PC-3 (cell line): Measurements from ENCODE around the gene MRAP. TPM values are rescaled to one million over a fixed set of nuclear protein-coding genes. Genes with fewer than 3 reads are reported as not detected.

Source experiments
- ATAC-seq: fragments of 200-7000 bp; cut with Tn5 transposase; 2 replicates; pipeline ENCODE4 v1.9.1; 2020; ENCODE audit warnings: mild to moderate bottlenecking, moderate library complexity
- BruUV-seq: library from RNA; stranded (reverse); fragments of 400-500 nt; replicated peaks from 2 replicates; lab custom pipeline; 2021; lab: Mats Ljungman, UMichigan
- CTCF ChIA-PET: fragments of 300-600 bp; sonication (Branson Sonifier 250); formaldehyde crosslinking; loops from one replicate; lab custom pipeline; 2022; ENCODE audit warnings: antibody characterized with exemption; lab: Charles Lee
- POLR2A ChIA-PET: fragments of 300-600 bp; sonication (Branson Sonifier 250); formaldehyde crosslinking; loops from one replicate; lab custom pipeline; 2022; ENCODE audit warnings: antibody characterized with exemption; ENCODE audit not compliant: unreplicated experiment; lab: Charles Lee
- DNase-seq: peaks from one replicate; pipeline ENCODE4 v3.0.0-alpha.2; 2015
- H2AFZ ChIP-seq: fragments of 300-600 bp; sonication (generic); 2 replicates; pipeline ENCODE4 v1.6.0; 2016; ENCODE audit warnings: antibody characterized with exemption, low read length
- H3F3A ChIP-seq: fragments of 300-600 bp; sonication (generic); one replicate; pipeline ENCODE4 v1.6.0; 2017; ENCODE audit warnings: antibody characterized with exemption, low read length, control low read depth, mild to moderate bottlenecking; ENCODE audit not compliant: unreplicated experiment
- H3K27ac ChIP-seq: fragments of 300-600 bp; sonication (generic); 2 replicates; pipeline ENCODE4 v1.5.1; 2016; ENCODE audit warnings: mild to moderate bottlenecking, low read length
- H3K27me3 ChIP-seq: fragments of 300-600 bp; sonication (generic); 2 replicates; pipeline ENCODE4 v1.6.1; 2016; ENCODE audit warnings: low read length, mixed read lengths
- H3K36me3 ChIP-seq: fragments of 300-600 bp; sonication (generic); 2 replicates; pipeline ENCODE4 v1.6.1; 2016; ENCODE audit warnings: low read depth, mixed run types, low read length, mixed read lengths
- H3K4me1 ChIP-seq: fragments of 300-600 bp; sonication (generic); 2 replicates; pipeline ENCODE4 v1.5.1; 2016; ENCODE audit warnings: low read length; ENCODE audit not compliant: insufficient read depth
- H3K4me2 ChIP-seq: fragments of 300-600 bp; sonication (generic); 2 replicates; pipeline ENCODE4 v1.6.0; 2016; ENCODE audit warnings: low read length
- H3K4me3 ChIP-seq: fragments of 300-600 bp; sonication (generic); 2 replicates; pipeline ENCODE4 v1.5.1; 2016; ENCODE audit warnings: mild to moderate bottlenecking, low read length, mixed read lengths
- H3K79me2 ChIP-seq: fragments of 300-600 bp; sonication (generic); 2 replicates; pipeline ENCODE4 v1.6.1; 2017; ENCODE audit warnings: low read length, mixed read lengths
- H3K9ac ChIP-seq: fragments of 300-600 bp; sonication (generic); 2 replicates; pipeline ENCODE4 v1.6.0; 2016; ENCODE audit warnings: mild to moderate bottlenecking, low read length
- H3K9me2 ChIP-seq: fragments of 300-600 bp; sonication (generic); replicated peaks from 2 replicates; pipeline ENCODE4 v1.6.1; 2016; ENCODE audit warnings: mixed run types, low read length, mixed read lengths
- H3K9me3 ChIP-seq: fragments of 300-600 bp; sonication (generic); 2 replicates; pipeline ENCODE4 v1.6.1; 2016; ENCODE audit warnings: low read length, mixed read lengths
- H4K20me1 ChIP-seq: fragments of 300-600 bp; sonication (generic); 2 replicates; pipeline ENCODE4 v1.6.1; 2016; ENCODE audit warnings: low read length, mixed read lengths
- CTCF ChIP-seq: fragments of 300-600 bp; sonication (generic); conservative IDR thresholded peaks from 2 replicates; pipeline ENCODE4 v1.5.1; 2017; ENCODE audit warnings: antibody characterized with exemption, low read depth, mild to moderate bottlenecking, low read length
- EZH2 ChIP-seq: fragments of 300-600 bp; sonication (generic); IDR thresholded peaks from one replicate; pipeline ENCODE4 v1.6.1; 2017; ENCODE audit warnings: antibody characterized with exemption, mild to moderate bottlenecking, low read length; ENCODE audit not compliant: unreplicated experiment
- EZH2phosphoT487 ChIP-seq: fragments of 300-600 bp; sonication (generic); IDR thresholded peaks from 2 replicates; pipeline ENCODE4 v1.6.1; 2018; ENCODE audit warnings: mild to moderate bottlenecking, antibody characterized with exemption, low read length, borderline replicate concordance
- intact Hi-C: fragments of 100-400 bp; cut with micrococcal nuclease; formaldehyde crosslinking; loops from 2 replicates; pipeline ENCODE4 v1.9.0; 2023
- total RNA-seq: library from RNA; depleted of rRNA; stranded (reverse); fragments of >200 nt; gene quantifications from 2 replicates; pipeline ENCODE4 v1.2.3, GENCODE V29; 2014

Gene MRAP
- total RNA-seq, 1 experiment from 2014 or later, result not detected

- no peaks in the 10 kb centered on the region for H4K20me1 ChIP-seq
- intact Hi-C loops, result no loop called here
- ATAC-seq, result no peak
Observed at GRCh38 chr21:32285476-32285875, 13.2 kb upstream of the MRAP start.

GRCh38 chr21:32297449-32297848 lies 1.2 kb upstream of the MRAP start:
- no peaks in the 10 kb centered on the region for H3K4me1 ChIP-seq
- no peak overlapping the region for H3K27ac ChIP-seq
- TF ChIP-seq EZH2, result no peak
- TF ChIP-seq EZH2phosphoT487, result no peak
- no peak for TF ChIP-seq CTCF
- no peak overlapping the region for H2AFZ ChIP-seq
- DNase-seq (no peak), ATAC-seq (no peak)
- no peaks in the 10 kb centered on the region for H3K9me3 ChIP-seq
- CTCF ChIA-PET, result no interaction called here
- H3K4me3 ChIP-seq, result no peak overlapping the region
- H3F3A ChIP-seq, result no peaks in the 10 kb centered on the region
- no peaks in the 10 kb centered on the region for H4K20me1 ChIP-seq
- POLR2A ChIA-PET, result no interaction called here
- no TSS peak for BruUV-seq
- H3K79me2 ChIP-seq, result no peaks in the 10 kb centered on the region
- no peaks in the 10 kb centered on the region for H3K9me2 ChIP-seq
- H3K27me3 ChIP-seq, result no peaks in the 10 kb centered on the region
- intact Hi-C loops, result no loop called here
- H3K36me3 ChIP-seq, result peaks cover 6% of the 10 kb centered on the region; the same call in 1 of the 2 replicates
- no peak overlapping the region for H3K4me2 ChIP-seq
- no peak overlapping the region for H3K9ac ChIP-seq

More at GRCh38 chr21:32285476-32285875, 13.2 kb upstream of the MRAP start:
- no peak for DNase-seq
- POLR2A ChIA-PET, result interaction anchor here (0.7 kb wide), 1 partner anchor 316 kb away, joined by 5 read pairs; no protein-coding TSS in a partner anchor
- no peaks in the 10 kb centered on the region for H3K36me3 ChIP-seq
- H3K4me1 ChIP-seq, result no peaks in the 10 kb centered on the region
- CTCF ChIA-PET, result no interaction called here
- TF ChIP-seq CTCF, result no peak
- TF ChIP-seq EZH2, result no peak
- TF ChIP-seq EZH2phosphoT487, result no peak
- H3K27me3 ChIP-seq, result no peaks in the 10 kb centered on the region
- no peak overlapping the region for H3K4me3 ChIP-seq
- no TSS peak for BruUV-seq
- no peak overlapping the region for H2AFZ ChIP-seq
- H3K9me2 ChIP-seq, result no peaks in the 10 kb centered on the region
- no peak overlapping the region for H3K27ac ChIP-seq
- H3K9ac ChIP-seq, result no peak overlapping the region
- H3F3A ChIP-seq, result no peaks in the 10 kb centered on the region
- no peak overlapping the region for H3K4me2 ChIP-seq
- H3K9me3 ChIP-seq, result no peaks in the 10 kb centered on the region
- H3K79me2 ChIP-seq, result no peaks in the 10 kb centered on the region

- no peak overlapping the region for H3K9ac ChIP-seq
- no peaks in the 10 kb centered on the region for H3K79me2 ChIP-seq
- no peaks in the 10 kb centered on the region for H3K9me3 ChIP-seq
- TF ChIP-seq CTCF (no peak), EZH2 (no peak), EZH2phosphoT487 (no peak)
- intact Hi-C loops, result no loop called here
- no peak overlapping the region for H2AFZ ChIP-seq
- H3K27ac ChIP-seq, result no peak overlapping the region
- H3K27me3 ChIP-seq, result no peaks in the 10 kb centered on the region
- H3K4me1 ChIP-seq, result no peaks in the 10 kb centered on the region
- ATAC-seq (no peak), DNase-seq (no peak)
- CTCF ChIA-PET, result no interaction called here
- H3K4me2 ChIP-seq, result no peak overlapping the region
- no peaks in the 10 kb centered on the region for H3K9me2 ChIP-seq
- peaks cover 7% of the 10 kb centered on the region; the same call in 1 of the 2 replicates for H3K36me3 ChIP-seq
- POLR2A ChIA-PET, result no interaction called here
- no peaks in the 10 kb centered on the region for H4K20me1 ChIP-seq
- no peak overlapping the region for H3K4me3 ChIP-seq
- H3F3A ChIP-seq, result no peaks in the 10 kb centered on the region
- no TSS peak for BruUV-seq
Observed at GRCh38 chr21:32298148-32298559, 501 bp upstream of the MRAP start.
